ENCODE results near the gene C1orf53.

Gene C1orf53

DNA sequence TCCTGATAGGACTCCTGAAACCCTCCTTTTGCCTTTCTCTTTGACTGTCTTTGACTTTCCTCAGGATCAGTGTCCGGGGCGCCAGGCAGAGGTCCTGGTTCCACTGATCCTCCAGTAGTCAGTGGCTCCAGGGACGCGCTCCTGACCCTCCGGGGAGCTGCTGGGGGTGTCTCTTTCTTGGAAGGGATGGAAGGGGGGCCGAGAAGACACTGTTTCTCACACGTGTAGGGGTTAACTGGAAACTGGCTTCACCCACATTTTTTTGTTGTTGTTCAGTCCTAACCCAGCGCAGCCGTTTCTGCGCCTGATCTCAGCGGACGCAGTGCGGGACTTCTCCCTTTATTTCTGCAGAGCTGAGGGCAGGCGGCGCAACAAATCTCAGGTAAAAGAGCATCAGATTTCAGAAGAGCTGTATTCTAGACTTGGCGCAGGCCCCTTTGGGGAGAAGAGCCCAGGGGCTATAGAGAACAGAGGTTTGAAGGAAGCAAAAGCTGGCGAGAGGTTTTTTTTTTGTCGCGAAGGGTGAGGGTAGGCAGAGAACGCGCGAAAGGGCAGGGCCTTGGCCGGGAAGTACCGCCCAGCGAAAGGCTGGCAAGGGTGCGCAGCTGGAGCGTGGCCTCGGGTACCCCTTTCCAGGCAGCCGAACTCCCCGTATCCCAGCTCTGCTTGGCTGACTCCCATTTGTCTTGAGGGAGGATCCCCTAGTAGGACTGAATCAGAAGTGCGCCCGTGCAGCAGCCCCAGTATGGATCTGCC, 10.5 kb downstream of the C1orf53 start:
- no peaks in the 10 kb centered on the region for H3K9me2 ChIP-seq (ENCODE audit: low read depth, low read length)
- H3K36me3 ChIP-seq (ENCODE audit: insufficient read depth, low read length) = no peaks in the 10 kb centered on the region
- H3K27me3 ChIP-seq (ENCODE audit: insufficient read depth, low read length) = 0 out of 2 replicates have a peak, but pooled peaks cover 8% of the 10 kb centered on the region
- H4K20me1 ChIP-seq (ENCODE audit: insufficient read depth, low read length) = no peaks in the 10 kb centered on the region
- no peak overlapping the region for H2AFZ ChIP-seq (ENCODE audit: low read length)
- H3F3A ChIP-seq (ENCODE audit: insufficient read depth, low read length) = no peaks in the 10 kb centered on the region
- no peak overlapping the region for H3K4me2 ChIP-seq (ENCODE audit: low read length)
- no peak overlapping the region for H3K27ac ChIP-seq (ENCODE audit: low read depth, low read length, poor library complexity, severe bottlenecking)
- no peak overlapping the region for H3K4me3 ChIP-seq (ENCODE audit: low read depth, low read length, poor library complexity, severe bottlenecking)
- H3K79me2 ChIP-seq (ENCODE audit: insufficient read depth, low read length) = no peaks in the 10 kb centered on the region
- TF ChIP-seq CTCF (IDR thresholded peaks at IDR 0.05; ENCODE audit: low read length) (no peak), EZH2 (IDR thresholded peaks at IDR 0.05; ENCODE audit: borderline replicate concordance, low read length) (no peak)
- H3K9me3 ChIP-seq (ENCODE audit: low read length) = no peaks in the 10 kb centered on the region
- H3K4me1 ChIP-seq (ENCODE audit: insufficient read depth, low read length, severe bottlenecking) = peaks cover 12% of the 10 kb centered on the region
- no peak overlapping the region for H3K9ac ChIP-seq (ENCODE audit: low read length)

DNA sequence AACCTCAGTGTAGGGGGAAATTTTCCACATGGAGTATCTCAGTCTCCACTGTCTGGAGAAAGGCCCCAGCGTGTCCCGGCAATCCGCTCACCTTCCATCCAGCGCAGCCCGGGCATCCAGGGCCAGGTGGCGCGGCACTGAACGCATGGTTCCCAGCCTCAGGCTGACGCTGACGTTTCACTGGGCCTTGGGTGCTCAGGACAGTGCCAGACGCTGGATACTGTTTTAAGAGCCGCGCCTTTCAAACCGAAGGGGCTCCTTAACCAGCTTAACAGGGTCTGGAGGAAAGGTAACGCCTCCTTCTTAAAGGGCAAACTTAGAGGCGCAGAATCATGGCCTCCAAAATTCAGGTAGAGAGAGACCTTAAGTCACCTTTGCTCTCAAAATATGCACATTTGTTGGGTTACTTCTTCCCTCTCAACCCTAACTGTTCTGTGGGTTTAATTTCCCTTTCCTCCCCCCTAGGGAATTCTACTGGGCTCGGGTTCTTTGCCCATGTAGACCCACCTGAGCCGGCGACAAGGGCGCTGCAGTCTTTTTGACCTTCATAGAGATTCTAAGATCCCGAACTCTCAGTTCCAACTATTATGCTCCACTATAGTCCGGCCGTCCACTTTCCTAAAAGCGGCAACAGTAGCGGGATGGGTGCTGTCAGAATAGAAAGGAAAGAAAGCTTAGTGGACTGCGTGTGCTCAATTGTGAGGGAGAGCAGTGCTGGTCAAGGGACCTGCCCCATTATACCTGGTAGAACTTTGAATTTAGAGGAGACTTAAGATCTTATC, 11.3 kb downstream of the C1orf53 start:
- no peak overlapping the region for H3K4me3 ChIP-seq (ENCODE audit: low read depth, low read length, poor library complexity, severe bottlenecking)
- H2AFZ ChIP-seq (ENCODE audit: low read length) = no peak overlapping the region
- H3K9me3 ChIP-seq (ENCODE audit: low read length) = no peaks in the 10 kb centered on the region
- no peaks in the 10 kb centered on the region for H3F3A ChIP-seq (ENCODE audit: insufficient read depth, low read length)
- H3K36me3 ChIP-seq (ENCODE audit: insufficient read depth, low read length) = no peaks in the 10 kb centered on the region
- no peak overlapping the region for H3K27ac ChIP-seq (ENCODE audit: low read depth, low read length, poor library complexity, severe bottlenecking)
- H3K4me2 ChIP-seq (ENCODE audit: low read length) = no peak overlapping the region
- no peaks in the 10 kb centered on the region for H3K9me2 ChIP-seq (ENCODE audit: low read depth, low read length)
- TF ChIP-seq EZH2 (IDR thresholded peaks at IDR 0.05; ENCODE audit: borderline replicate concordance, low read length) (no peak), CTCF (IDR thresholded peaks at IDR 0.05; ENCODE audit: low read length) (no peak)
- H4K20me1 ChIP-seq (ENCODE audit: insufficient read depth, low read length) = no peaks in the 10 kb centered on the region
- H3K4me1 ChIP-seq (ENCODE audit: insufficient read depth, low read length, severe bottlenecking) = peaks cover 15% of the 10 kb centered on the region
- H3K9ac ChIP-seq (ENCODE audit: low read length) = no peak overlapping the region
- no peaks in the 10 kb centered on the region for H3K79me2 ChIP-seq (ENCODE audit: insufficient read depth, low read length)
- 0 out of 2 replicates have a peak, but pooled peaks cover 8% of the 10 kb centered on the region for H3K27me3 ChIP-seq (ENCODE audit: insufficient read depth, low read length)

- Histone ChIP-seq H3F3A (ENCODE audit: insufficient read depth, low read length) (no peaks in the 10 kb centered on the region), H2AFZ (ENCODE audit: low read length) (no peak overlapping the region), H3K4me2 (ENCODE audit: low read length) (no peak overlapping the region), H3K27me3 (ENCODE audit: insufficient read depth, low read length) (0 out of 2 replicates have a peak, but pooled peaks cover 7% of the 10 kb centered on the region), H3K79me2 (ENCODE audit: insufficient read depth, low read length) (no peaks in the 10 kb centered on the region), H3K9ac (ENCODE audit: low read length) (no peak overlapping the region), H3K27ac (ENCODE audit: low read depth, low read length, poor library complexity, severe bottlenecking) (no peak overlapping the region), H3K36me3 (ENCODE audit: insufficient read depth, low read length) (no peaks in the 10 kb centered on the region), H3K9me2 (ENCODE audit: low read depth, low read length) (no peaks in the 10 kb centered on the region), H4K20me1 (ENCODE audit: insufficient read depth, low read length) (no peaks in the 10 kb centered on the region), H3K9me3 (ENCODE audit: low read length) (no peaks in the 10 kb centered on the region), H3K4me1 (ENCODE audit: insufficient read depth, low read length, severe bottlenecking) (peaks cover 17% of the 10 kb centered on the region), H3K4me3 (ENCODE audit: low read depth, low read length, poor library complexity, severe bottlenecking) (no peak overlapping the region)
- no peak for TF ChIP-seq CTCF (IDR thresholded peaks at IDR 0.05; ENCODE audit: low read length)
- TF ChIP-seq EZH2 (IDR thresholded peaks at IDR 0.05; ENCODE audit: borderline replicate concordance, low read length) = no peak
Measured at GRCh38 chr1:197914510-197914909, 12.1 kb downstream of the C1orf53 start.
